Cardiac fibroblast (primary cell): Measurements from ENCODE around the gene ANKHD1.

ENCODE experiments used
- DNase-seq, 2 donors: peaks; one replicate each; pipeline versions ENCODE4 v3.0.0 to v3.0.0-alpha.2; 2010; ENCODE audit warnings: low read depth in 2 of 2
- H3K4me3 ChIP-seq, 2 donors: replicated peaks in 1 of 2; 1 replicate in 1 of 2; 2 replicates in 1 of 2; pipeline ENCODE4 v1.5.1; 2011; ENCODE audit warnings: low read depth in 2 of 2, low read length in 2 of 2, mild to moderate bottlenecking in 2 of 2, moderate library complexity in 1 of 2
- CTCF ChIP-seq: IDR thresholded peaks from one replicate; pipeline ENCODE4 v1.5.1; 2011; ENCODE audit warnings: low read depth, mild to moderate bottlenecking, low read length, inconsistent platforms

ANKHD1 gene

GRCh38 chr5:140548791-140549190, 147.2 kb downstream of the ANKHD1 start:
- TF ChIP-seq CTCF = no peak
- no peak overlapping the region for H3K4me3 ChIP-seq
- DNase-seq = no peak

DNA sequence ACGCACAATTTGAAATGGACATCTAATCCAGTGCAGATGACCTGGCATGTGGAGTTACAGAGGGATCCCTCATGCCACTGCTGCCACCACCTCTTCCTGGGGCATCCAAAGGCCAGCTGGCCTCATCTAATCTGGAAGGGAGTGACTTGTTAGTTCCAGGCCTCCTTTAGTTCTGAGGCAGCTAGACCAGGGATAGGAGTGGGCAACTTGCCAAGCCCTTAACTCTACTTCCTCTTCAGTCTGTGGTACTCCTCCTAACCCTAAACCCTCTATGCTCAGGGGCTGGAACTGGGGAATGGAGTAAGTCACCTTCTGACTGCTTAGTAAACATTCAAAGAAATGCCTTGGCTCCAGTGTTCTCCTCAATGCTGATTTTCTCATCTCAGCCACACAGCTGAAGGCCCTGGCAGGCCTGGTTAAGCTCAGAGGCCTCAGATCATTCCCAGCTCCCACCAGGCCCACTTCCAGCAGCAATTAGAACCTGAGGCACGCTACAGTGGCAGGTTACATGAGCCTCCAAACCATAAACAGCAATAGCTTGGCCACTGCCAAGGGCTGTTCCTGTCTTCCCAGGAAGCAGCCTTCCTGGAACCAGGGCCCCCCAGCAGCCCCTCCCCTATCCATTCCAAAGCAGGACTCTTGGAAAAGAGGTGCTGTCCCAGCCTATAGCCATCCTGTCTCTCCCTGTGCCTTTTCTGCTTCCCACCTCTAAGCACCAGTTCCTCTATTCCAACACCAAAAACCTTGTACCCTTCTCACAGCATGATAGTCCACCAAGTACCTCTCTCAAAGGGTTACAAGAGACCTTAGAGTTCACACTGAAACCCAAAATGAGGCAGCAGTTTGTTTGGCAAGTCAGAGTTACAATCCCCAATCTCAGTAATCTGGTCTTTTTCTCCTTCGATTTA, 147.9 kb downstream of the ANKHD1 start:
- peak; percentile 40 to 77 for DNase-seq
- H3K4me3 ChIP-seq = no peak overlapping the region
- no peak for TF ChIP-seq CTCF

DNA sequence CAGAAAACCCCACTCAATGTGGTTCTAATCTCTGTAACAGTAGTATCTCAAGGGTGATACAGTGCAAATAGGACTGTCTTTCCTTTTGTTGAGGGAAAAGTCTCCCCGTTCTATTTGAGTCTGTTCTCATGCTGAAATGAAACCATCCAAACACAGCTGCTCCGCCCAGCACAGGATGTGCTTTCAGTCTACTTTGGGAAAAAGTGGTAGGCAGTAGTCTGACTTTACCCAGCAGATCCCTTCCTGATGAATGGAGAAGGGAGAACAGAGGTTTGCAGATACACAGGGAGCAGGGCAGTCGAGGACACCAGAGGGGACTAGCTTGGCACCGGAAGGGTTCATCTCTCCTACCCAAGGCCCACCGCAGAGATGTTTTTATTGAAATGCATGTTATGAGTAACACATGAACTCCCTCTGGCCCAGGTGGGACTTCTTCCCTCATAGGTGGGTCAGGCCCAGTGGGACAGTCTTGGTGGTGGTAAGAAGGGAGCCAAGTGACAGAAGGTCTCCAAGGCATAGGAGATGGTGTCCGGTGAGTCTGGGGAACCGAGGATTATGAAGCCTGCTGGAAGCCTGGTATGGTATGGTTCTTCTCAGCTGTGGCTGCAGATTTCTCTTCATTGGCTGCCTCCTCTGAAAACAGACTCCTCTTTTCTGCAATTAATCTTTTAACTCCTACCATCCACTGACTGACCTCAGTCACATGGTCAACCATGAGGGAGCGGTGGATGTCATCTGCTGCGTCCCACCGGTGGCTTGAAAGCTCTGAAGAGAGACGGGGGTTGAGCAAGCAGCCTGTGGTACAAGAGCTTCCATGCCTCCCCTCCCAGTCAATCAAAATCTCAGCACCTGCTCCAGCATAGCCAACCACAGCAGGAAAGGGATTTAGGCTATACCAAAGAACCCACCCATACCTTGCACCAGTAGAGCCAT, 148.8 kb downstream of the ANKHD1 start:
- DNase-seq = no peak
- no peak for TF ChIP-seq CTCF
- no peak overlapping the region for H3K4me3 ChIP-seq

GRCh38 chr5:140551872-140552271, 150.2 kb downstream of the ANKHD1 start:
- DNase-seq = no peak
- TF ChIP-seq CTCF = no peak
- no peak overlapping the region for H3K4me3 ChIP-seq

- TF ChIP-seq CTCF = no peak
- H3K4me3 ChIP-seq = no peak overlapping the region
- DNase-seq = peak in 1 of 2 donors; percentile 32
These were observed 152.0 kb downstream of the ANKHD1 start for GRCh38 chr5:140553657-140554056.

DNA sequence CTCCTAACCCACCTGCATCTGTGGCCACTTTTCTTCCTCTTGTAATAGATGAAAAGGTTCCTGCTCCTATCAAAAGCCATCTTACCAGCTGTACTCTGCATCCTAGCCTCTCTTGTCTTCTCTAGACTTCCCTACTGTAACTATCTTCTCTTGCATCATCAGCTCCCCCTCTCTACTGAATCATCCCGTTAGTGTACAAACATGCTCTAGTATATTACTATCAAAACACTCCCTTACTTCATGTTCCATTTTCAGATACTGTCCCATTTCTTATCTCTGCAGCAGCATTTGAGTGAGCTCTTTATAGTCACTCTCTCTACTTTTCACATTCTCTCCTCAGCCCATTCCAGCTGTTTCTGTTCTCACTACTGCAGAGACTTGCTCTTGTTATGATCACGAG, 152.8 kb downstream of the ANKHD1 start:
- DNase-seq = peak; percentile 51 to 78
- H3K4me3 ChIP-seq = no peak overlapping the region
- TF ChIP-seq CTCF = no peak
